OCI-LY1 (cell line): ENCODE data around the gene SMURF2.

Experiments
- H2AFZ ChIP-seq: fragments of 200-600 bp; sonication (generic), shearing (Covaris generic); 2 replicates; pipeline ENCODE4 v1.6.0; 2014; ENCODE audit warnings: antibody characterized with exemption, mild to moderate bottlenecking, low read length
- H3F3A ChIP-seq: fragments of 200-600 bp; sonication (generic), shearing (Covaris generic); 2 replicates; pipeline ENCODE4 v1.6.0; 2014; ENCODE audit warnings: mild to moderate bottlenecking, antibody characterized with exemption, low read length, moderate library complexity; ENCODE audit not compliant: insufficient read depth
- H3K27ac ChIP-seq: fragments of 200-600 bp; sonication (generic); 2 replicates; pipeline ENCODE4 v1.5.1; 2014; ENCODE audit warnings: low read length, mixed run types, mild to moderate bottlenecking, low read depth; ENCODE audit not compliant: poor library complexity, severe bottlenecking
- H3K27me3 ChIP-seq: fragments of 200-600 bp; sonication (generic); 2 replicates; pipeline ENCODE4 v1.6.0; 2014; ENCODE audit warnings: antibody characterized with exemption, mild to moderate bottlenecking, low read length, moderate library complexity; ENCODE audit not compliant: insufficient read depth
- H3K36me3 ChIP-seq: fragments of 200-600 bp; sonication (generic); 2 replicates; pipeline ENCODE4 v1.6.1; 2014; ENCODE audit warnings: mild to moderate bottlenecking, antibody characterized with exemption, low read length, moderate library complexity, mixed read lengths; ENCODE audit not compliant: insufficient read depth
- H3K4me1 ChIP-seq: fragments of 200-600 bp; sonication (generic); 2 replicates; pipeline ENCODE4 v1.5.1; 2014; ENCODE audit warnings: mild to moderate bottlenecking, low read length, moderate library complexity; ENCODE audit not compliant: insufficient read depth, severe bottlenecking
- H3K4me2 ChIP-seq: fragments of 200-600 bp; sonication (generic), shearing (Covaris generic); 2 replicates; pipeline ENCODE4 v1.6.1; 2014; ENCODE audit warnings: low read length
- H3K4me3 ChIP-seq: fragments of 200-600 bp; sonication (generic); 2 replicates; pipeline ENCODE4 v1.5.1; 2014; ENCODE audit warnings: low read length, low read depth, mild to moderate bottlenecking, mixed read lengths; ENCODE audit not compliant: poor library complexity, severe bottlenecking
- H3K79me2 ChIP-seq: fragments of 200-600 bp; shearing (Covaris generic); 2 replicates; pipeline ENCODE4 v1.6.1; 2016; ENCODE audit warnings: mixed run types, low read length, mixed read lengths; ENCODE audit not compliant: insufficient read depth
- H3K9ac ChIP-seq: fragments of 200-600 bp; sonication (generic), shearing (Covaris generic); 2 replicates; pipeline ENCODE4 v1.6.1; 2014; ENCODE audit warnings: mild to moderate bottlenecking, low read length, mixed read lengths
- H3K9me2 ChIP-seq: fragments of 200-600 bp; sonication (generic), shearing (Covaris generic); 2 replicates; pipeline ENCODE4 v1.6.1; 2014; ENCODE audit warnings: low read depth, mild to moderate bottlenecking, low read length, mixed read lengths
- H3K9me3 ChIP-seq: fragments of 200-600 bp; shearing (Covaris generic); 2 replicates; pipeline ENCODE4 v1.6.1; 2014; ENCODE audit warnings: low read length, mixed read lengths
- H4K20me1 ChIP-seq: fragments of 200-600 bp; sonication (generic), shearing (Covaris generic); 2 replicates; pipeline ENCODE4 v1.6.0; 2016; ENCODE audit warnings: mild to moderate bottlenecking, low read length; ENCODE audit not compliant: insufficient read depth
- EZH2 ChIP-seq: fragments of 200-600 bp; sonication (generic), shearing (Covaris generic); IDR thresholded peaks from 2 replicates; pipeline ENCODE4 v1.8.0; 2017; ENCODE audit warnings: borderline replicate concordance, mixed run types, mild to moderate bottlenecking, antibody characterized with exemption, low read length, moderate library complexity, mixed read lengths
- TF ChIP-seq, protein P1 (sequence below): fragments of 200-600 bp; sonication (generic), shearing (Covaris generic); IDR thresholded peaks from 2 replicates; pipeline ENCODE4 v1.5.1; 2017; ENCODE audit warnings: mild to moderate bottlenecking, antibody characterized with exemption, low read length, moderate library complexity, mixed read lengths

Gene SMURF2

GRCh38 chr17:64544742-64545141 lies 117.4 kb downstream of the SMURF2 start:
- H2AFZ ChIP-seq, result no peak overlapping the region
- H3F3A ChIP-seq, result no peaks in the 10 kb centered on the region
- TF ChIP-seq, protein P1, sequence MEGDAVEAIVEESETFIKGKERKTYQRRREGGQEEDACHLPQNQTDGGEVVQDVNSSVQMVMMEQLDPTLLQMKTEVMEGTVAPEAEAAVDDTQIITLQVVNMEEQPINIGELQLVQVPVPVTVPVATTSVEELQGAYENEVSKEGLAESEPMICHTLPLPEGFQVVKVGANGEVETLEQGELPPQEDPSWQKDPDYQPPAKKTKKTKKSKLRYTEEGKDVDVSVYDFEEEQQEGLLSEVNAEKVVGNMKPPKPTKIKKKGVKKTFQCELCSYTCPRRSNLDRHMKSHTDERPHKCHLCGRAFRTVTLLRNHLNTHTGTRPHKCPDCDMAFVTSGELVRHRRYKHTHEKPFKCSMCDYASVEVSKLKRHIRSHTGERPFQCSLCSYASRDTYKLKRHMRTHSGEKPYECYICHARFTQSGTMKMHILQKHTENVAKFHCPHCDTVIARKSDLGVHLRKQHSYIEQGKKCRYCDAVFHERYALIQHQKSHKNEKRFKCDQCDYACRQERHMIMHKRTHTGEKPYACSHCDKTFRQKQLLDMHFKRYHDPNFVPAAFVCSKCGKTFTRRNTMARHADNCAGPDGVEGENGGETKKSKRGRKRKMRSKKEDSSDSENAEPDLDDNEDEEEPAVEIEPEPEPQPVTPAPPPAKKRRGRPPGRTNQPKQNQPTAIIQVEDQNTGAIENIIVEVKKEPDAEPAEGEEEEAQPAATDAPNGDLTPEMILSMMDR, result no peak
- no peak for TF ChIP-seq EZH2
- H3K27me3 ChIP-seq, result no peaks in the 10 kb centered on the region
- no peaks in the 10 kb centered on the region for H4K20me1 ChIP-seq
- H3K4me2 ChIP-seq, result no peak overlapping the region
- H3K79me2 ChIP-seq, result no peaks in the 10 kb centered on the region
- H3K27ac ChIP-seq, result no peak overlapping the region
- H3K9me2 ChIP-seq, result no peaks in the 10 kb centered on the region
- H3K4me1 ChIP-seq, result no peaks in the 10 kb centered on the region
- peaks cover 40% of the 10 kb centered on the region; the same call in 1 of the 2 replicates for H3K36me3 ChIP-seq
- no peak overlapping the region for H3K9ac ChIP-seq
- no peak overlapping the region for H3K4me3 ChIP-seq
- H3K9me3 ChIP-seq, result no peaks in the 10 kb centered on the region

DNA sequence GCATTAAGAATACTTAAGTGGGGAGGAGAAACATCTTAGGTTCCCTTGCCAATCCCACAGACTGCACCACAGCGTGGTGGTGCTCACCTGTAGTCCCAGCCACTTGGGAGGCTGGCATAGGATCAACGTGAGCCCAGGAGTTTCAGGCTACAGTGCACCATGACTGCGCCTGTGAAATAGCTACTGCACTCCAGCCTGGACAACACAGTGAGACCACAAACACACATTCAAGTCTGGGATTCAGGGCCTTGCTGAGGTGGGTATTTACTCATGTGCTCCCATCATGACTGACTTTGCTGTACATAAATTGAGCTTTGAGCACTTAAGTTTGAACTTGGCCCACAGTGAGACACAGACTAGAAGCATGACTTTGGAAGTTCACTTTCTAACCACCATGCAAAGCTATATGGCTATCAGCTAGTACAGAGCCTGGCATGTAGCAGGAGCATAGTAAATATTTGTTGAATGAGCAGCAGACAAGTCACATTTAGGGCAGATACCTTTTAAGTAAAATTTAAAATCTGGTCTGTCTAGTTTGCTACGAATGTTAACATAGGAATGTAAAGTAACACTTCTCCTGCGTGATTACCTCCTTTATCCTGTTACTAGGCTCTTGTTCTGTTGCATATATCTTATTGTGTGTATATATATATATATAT lies 121.9 kb downstream of the SMURF2 start:
- Histone ChIP-seq H3K27me3 (no peaks in the 10 kb centered on the region), H3F3A (no peaks in the 10 kb centered on the region), H3K9me3 (no peaks in the 10 kb centered on the region), H3K27ac (no peak overlapping the region), H3K79me2 (no peaks in the 10 kb centered on the region), H3K9me2 (no peaks in the 10 kb centered on the region), H3K4me1 (no peaks in the 10 kb centered on the region), H2AFZ (no peak overlapping the region), H4K20me1 (no peaks in the 10 kb centered on the region), H3K9ac (no peak overlapping the region), H3K4me3 (no peak overlapping the region), H3K36me3 (peaks cover 54% of the 10 kb centered on the region), H3K4me2 (no peak overlapping the region)
- no peak for TF ChIP-seq EZH2
- TF ChIP-seq, protein P1, result no peak

DNA sequence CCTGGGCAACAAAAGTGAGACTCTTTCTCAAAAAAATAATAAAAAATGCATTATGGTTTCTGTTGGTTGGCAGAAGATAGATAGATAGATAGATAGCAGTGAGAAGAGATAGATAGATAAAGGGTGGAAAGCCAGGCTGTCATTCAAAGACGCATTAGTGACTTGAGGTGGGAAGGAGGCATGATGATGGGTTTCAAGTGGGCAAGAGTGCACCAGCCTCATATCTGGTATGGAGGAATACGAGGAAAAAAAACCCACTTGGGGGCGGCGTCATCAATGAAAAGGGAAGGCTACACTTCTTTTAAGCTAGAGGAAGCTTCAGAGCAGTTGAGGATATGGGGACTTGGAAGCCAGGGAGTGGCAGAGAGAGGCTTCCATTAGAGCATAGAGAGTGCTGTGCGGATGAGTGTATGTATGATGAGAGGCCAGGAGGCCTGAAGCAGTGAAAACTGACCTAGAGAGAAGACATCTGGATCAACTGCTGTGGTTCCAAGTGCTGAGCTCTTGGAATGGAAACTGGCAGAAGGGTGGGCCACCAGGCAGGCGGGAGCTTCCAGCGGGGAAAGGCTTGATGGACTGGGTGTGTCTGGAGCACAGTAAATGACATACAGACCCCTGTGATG lies 123.5 kb downstream of the SMURF2 start:
- H3F3A ChIP-seq, result no peaks in the 10 kb centered on the region
- H3K27ac ChIP-seq, result no peak overlapping the region
- H3K9me3 ChIP-seq, result no peaks in the 10 kb centered on the region
- H3K9me2 ChIP-seq, result no peaks in the 10 kb centered on the region
- no peak overlapping the region for H3K4me2 ChIP-seq
- no peak overlapping the region for H3K4me3 ChIP-seq
- no peaks in the 10 kb centered on the region for H3K79me2 ChIP-seq
- H3K9ac ChIP-seq, result no peak overlapping the region
- H4K20me1 ChIP-seq, result no peaks in the 10 kb centered on the region
- no peaks in the 10 kb centered on the region for H3K4me1 ChIP-seq
- TF ChIP-seq, protein P1, result no peak
- TF ChIP-seq EZH2, result no peak
- peaks cover 67% of the 10 kb centered on the region for H3K36me3 ChIP-seq
- no peaks in the 10 kb centered on the region for H3K27me3 ChIP-seq
- no peak overlapping the region for H2AFZ ChIP-seq
